SK-N-MC (cell line): ENCODE results near the gene UST.

Source experiments
- DNase-seq: peaks from one replicate; pipeline ENCODE4 v3.0.0-alpha.2; 2011; ENCODE audit warnings: low read depth, low spot score
- H3K27ac ChIP-seq: fragments of 200-600 bp; sonication (generic); 2 replicates; pipeline ENCODE4 v1.5.1; 2016; ENCODE audit warnings: mixed run types
- H3K36me3 ChIP-seq: fragments of 200-600 bp; sonication (generic); 2 replicates; pipeline ENCODE4 v1.6.1; 2017; ENCODE audit warnings: antibody characterized with exemption, low read length, mixed read lengths; ENCODE audit not compliant: insufficient read depth
- H3K4me3 ChIP-seq: fragments of 200-600 bp; sonication (generic); 2 replicates; pipeline ENCODE4 v1.5.1; 2016
- H3K9ac ChIP-seq: fragments of 200-600 bp; sonication (generic); 2 replicates; pipeline ENCODE4 v1.8.0; 2017; ENCODE audit warnings: mixed run types, mixed read lengths; ENCODE audit not compliant: insufficient read length
- H3K9me3 ChIP-seq: fragments of 200-600 bp; sonication (generic); 2 replicates; pipeline ENCODE4 v1.6.1; 2017; ENCODE audit warnings: low read depth, mild to moderate bottlenecking, antibody characterized with exemption, low read length, moderate library complexity, mixed read lengths
- EZH2 ChIP-seq: fragments of 200-600 bp; sonication (generic); IDR thresholded peaks from one replicate; pipeline ENCODE4 v1.6.1; 2017; ENCODE audit warnings: antibody characterized with exemption
- FOXP2 ChIP-seq: optimal IDR thresholded peaks from 2 replicates; pipeline ENCODE3; 2011; ENCODE audit warnings: mild to moderate bottlenecking, moderate library complexity; ENCODE audit not compliant: insufficient read depth; ENCODE audit errors: extremely low read length, control extremely low read depth
- POLR2AphosphoS5 ChIP-seq: IDR thresholded peaks from 2 replicates; pipeline ENCODE4 v1.6.1; 2012; ENCODE audit warnings: mild to moderate bottlenecking, low read depth, low read length, borderline replicate concordance

The UST gene

DNA sequence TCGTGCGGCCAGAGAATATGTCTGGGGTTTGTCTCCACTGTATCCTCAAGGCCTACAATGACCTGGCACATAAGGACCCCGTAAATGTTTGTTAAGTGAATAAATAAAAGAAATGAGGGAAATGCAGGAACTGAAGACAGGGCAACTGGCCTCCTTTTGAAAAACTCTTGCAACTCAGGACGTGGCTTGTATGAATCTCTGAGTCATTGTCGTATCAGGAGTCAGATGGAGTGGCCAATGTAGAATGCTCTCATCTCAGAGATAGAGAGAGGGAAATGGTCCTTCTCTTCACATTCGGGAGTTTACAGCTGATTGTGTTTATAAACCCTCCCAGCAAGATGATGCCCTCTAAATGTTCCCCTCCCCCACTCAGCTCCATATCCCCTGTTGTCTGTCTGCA lies 57.1 kb downstream of the UST start:
- no peak for TF ChIP-seq EZH2
- TF ChIP-seq FOXP2 = no peak
- no peak for TF ChIP-seq POLR2AphosphoS5
- H3K9ac ChIP-seq = no peak overlapping the region
- no peak for DNase-seq
- H3K4me3 ChIP-seq = no peak overlapping the region
- H3K36me3 ChIP-seq = no peaks in the 10 kb centered on the region
- no peak overlapping the region for H3K27ac ChIP-seq
- no peaks in the 10 kb centered on the region for H3K9me3 ChIP-seq

DNA sequence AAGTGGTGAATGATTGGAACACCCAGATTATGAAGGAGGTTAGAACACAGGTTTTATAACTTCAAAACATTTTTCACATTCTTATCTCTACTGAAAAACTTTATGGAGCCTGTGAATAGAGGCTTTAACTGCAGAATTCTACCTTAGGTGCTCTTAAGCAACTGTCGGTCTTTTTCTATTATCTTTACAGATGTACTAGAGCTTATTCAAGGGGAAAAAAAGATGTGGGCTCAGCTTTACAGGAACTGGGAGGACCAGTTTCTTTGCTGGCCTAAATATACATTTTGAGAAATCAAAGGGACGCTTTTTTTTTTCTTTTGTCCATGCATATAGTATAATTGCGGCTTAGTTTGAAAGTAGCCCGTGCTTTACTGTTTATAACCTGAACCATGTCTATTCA lies 58.9 kb downstream of the UST start:
- no peak for TF ChIP-seq POLR2AphosphoS5
- TF ChIP-seq FOXP2 = no peak
- TF ChIP-seq EZH2 = no peak
- DNase-seq = no peak
- Histone ChIP-seq H3K4me3 (peak overlapping the region; percentile 31), H3K9me3 (no peaks in the 10 kb centered on the region), H3K36me3 (no peaks in the 10 kb centered on the region), H3K9ac (peak overlapping the region; percentile 24), H3K27ac (no peak overlapping the region)

DNA sequence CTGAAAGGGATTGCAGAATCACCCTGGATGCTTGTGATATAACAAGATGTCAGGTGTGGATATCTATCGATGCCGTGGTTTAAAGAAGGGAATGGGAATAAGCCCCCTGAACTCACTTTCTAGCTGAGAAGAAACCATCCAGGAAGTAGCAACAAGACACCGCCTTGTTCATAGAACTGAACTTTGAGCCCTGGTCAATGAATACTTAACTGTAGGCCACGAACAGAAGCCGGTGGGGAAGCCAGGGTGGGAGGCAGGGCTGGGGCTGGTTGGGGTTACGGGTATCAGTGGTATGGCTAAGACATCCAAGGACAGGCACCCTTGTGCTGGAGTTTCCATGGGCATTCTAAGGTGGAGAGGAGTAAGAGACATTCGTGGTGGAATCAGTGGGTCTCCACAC lies 61.0 kb downstream of the UST start:
- no peak for TF ChIP-seq FOXP2
- no peak for TF ChIP-seq POLR2AphosphoS5
- no peak for TF ChIP-seq EZH2
- H3K27ac ChIP-seq = no peak overlapping the region
- H3K4me3 ChIP-seq = no peak overlapping the region
- DNase-seq = no peak
- H3K9ac ChIP-seq = no peak overlapping the region
- no peaks in the 10 kb centered on the region for H3K36me3 ChIP-seq
- H3K9me3 ChIP-seq = no peaks in the 10 kb centered on the region

DNA sequence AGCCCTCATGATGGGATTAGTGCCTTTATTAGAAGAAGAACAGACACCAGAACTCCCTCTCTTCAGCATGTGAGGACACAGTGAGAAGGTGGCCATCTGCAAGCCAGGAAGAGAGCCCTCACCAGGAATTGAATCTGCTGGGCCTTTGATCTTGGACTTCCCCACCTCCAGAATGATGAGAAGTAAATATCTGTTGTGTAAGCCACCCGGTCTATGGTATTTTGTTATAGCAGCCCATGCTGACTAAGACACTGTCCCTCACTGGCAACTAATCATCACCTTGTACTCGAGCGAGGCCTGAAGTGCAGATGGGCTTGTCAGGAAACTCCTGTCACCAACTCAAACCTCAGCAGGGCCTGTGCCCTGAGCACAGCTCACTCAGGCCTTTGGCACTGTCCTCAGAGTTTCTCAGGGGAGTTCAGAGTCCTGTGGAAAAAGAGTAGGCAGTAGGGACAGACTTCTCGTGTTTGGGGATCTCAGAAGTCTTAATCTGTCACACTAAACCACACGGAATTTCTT lies 62.0 kb downstream of the UST start:
- H3K9ac ChIP-seq = no peak overlapping the region
- H3K4me3 ChIP-seq = no peak overlapping the region
- H3K9me3 ChIP-seq = no peaks in the 10 kb centered on the region
- TF ChIP-seq FOXP2 (no peak), POLR2AphosphoS5 (no peak), EZH2 (no peak)
- no peak for DNase-seq
- H3K27ac ChIP-seq = no peak overlapping the region
- H3K36me3 ChIP-seq = no peaks in the 10 kb centered on the region

DNA sequence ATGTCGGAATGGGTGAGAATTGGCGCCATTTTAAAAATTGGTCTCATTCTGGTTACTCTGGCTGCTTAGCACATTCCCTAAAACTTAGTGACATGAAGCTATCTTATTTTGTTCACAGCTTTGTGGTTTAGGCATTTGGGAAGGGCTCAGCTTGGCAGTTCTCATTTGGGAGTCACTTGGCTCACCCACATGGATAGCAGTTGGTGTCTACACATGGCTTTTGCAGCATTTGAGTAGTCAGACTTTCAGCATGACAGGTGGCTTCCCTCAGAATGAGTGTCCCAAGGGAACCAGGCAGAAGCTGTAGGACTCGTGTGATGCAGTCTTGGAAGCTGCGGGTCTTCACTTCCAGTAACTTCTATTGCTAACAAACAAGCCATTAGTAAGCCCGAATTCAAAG lies 64.6 kb downstream of the UST start:
- no peak overlapping the region for H3K4me3 ChIP-seq
- TF ChIP-seq FOXP2 (no peak), EZH2 (no peak), POLR2AphosphoS5 (no peak)
- no peak for DNase-seq
- no peaks in the 10 kb centered on the region for H3K36me3 ChIP-seq
- no peaks in the 10 kb centered on the region for H3K9me3 ChIP-seq
- H3K27ac ChIP-seq = no peak overlapping the region
- no peak overlapping the region for H3K9ac ChIP-seq

DNA sequence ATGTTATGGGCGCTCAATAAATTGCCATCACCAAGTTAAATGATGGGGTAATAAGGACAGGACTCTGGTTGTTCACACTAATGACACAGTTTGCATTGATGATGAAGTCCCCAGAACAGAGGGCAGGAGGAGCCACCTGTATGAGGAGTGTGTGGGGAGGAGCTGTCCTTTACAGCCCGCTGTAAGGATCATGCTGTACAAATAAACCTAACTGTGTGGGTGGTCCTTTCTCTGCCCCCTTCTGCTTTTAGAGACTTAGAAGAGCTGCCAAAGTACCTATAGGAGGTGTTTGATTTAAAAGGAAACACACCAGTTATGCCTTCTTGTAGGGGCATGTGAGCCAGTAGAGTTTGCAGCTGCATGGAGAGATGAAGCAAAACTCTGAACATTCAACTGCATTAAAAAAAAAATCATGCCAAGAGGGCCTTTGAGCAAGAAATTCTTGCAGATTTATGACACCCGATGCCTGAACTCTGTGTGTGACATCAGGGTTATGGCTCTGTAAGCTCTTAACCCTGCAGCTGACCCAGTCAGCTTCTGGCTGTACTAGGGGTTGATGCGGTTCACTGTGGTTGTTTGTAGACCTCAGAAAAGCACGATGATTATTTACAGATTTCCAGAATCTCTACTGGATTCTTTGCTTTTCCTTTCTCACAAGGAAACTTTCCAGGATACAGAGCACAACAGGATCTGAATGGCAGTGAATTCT lies 67.4 kb downstream of the UST start:
- no peak for DNase-seq
- no peak overlapping the region for H3K4me3 ChIP-seq
- no peaks in the 10 kb centered on the region for H3K36me3 ChIP-seq
- no peak overlapping the region for H3K9ac ChIP-seq
- H3K27ac ChIP-seq = no peak overlapping the region
- TF ChIP-seq FOXP2 = no peak
- TF ChIP-seq POLR2AphosphoS5 = no peak
- TF ChIP-seq EZH2 = no peak
- H3K9me3 ChIP-seq = no peaks in the 10 kb centered on the region

DNA sequence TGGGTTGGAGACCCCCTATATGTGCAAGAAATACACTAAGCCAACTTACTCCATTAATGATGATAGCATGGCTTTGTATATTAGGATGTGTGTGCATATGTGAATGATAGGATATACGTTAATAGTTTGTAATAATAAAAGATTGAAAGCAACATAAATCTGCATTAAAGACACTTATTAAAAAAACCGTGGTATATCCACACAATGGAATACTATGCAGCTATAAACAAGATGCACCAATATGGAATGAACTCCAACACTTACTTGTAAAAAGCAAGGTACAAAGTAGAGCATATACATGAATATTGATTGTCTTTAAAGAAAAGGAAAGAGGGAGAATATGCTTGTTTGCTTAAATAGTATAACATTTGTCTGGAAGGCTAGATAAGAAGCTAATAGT lies 68.0 kb downstream of the UST start:
- no peak for DNase-seq
- Histone ChIP-seq H3K9ac (no peak overlapping the region), H3K27ac (no peak overlapping the region), H3K9me3 (no peaks in the 10 kb centered on the region), H3K4me3 (no peak overlapping the region), H3K36me3 (no peaks in the 10 kb centered on the region)
- TF ChIP-seq EZH2 (no peak), FOXP2 (no peak), POLR2AphosphoS5 (no peak)

DNA sequence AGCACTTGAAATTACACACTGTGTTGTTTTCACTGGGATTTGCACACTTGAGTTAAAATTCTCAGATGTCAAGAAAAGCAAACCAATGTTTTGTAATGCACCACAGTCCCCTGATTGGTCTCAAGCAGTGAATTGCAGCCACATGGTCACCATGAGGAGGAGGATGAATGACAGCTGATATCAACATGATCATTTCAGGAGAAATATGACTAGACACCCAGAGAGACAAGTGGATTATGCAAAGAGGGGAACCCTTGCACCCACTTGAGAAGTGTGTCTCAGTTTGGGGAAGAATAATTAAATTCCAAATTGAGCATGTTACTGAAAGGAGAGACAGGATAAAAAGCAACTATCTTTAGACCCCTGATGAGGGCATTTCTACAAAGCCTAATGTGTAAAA lies 69.3 kb downstream of the UST start:
- no peak overlapping the region for H3K4me3 ChIP-seq
- H3K27ac ChIP-seq = no peak overlapping the region
- H3K9me3 ChIP-seq = no peaks in the 10 kb centered on the region
- no peak overlapping the region for H3K9ac ChIP-seq
- TF ChIP-seq POLR2AphosphoS5 (no peak), FOXP2 (no peak), EZH2 (no peak)
- DNase-seq = no peak
- no peaks in the 10 kb centered on the region for H3K36me3 ChIP-seq

DNA sequence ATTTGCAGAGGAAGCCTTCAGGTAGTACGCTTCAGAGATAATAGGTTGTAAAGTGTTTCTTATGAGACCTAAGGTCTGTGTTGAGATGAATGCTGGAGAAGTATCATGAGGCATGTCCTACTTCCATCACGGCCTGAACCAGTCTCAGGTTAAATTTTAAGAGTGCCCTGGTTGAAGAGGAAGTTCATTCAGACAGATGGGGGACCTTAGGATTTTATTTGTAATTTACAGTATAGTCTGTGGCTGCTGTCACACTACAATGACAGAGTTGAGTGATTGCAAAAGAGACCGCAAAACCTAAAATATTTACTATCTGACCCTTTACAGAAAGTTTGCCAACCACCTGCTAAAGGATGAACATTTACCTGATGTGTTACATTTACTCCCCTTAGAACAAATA lies 70.9 kb downstream of the UST start:
- DNase-seq = no peak
- H3K9ac ChIP-seq = no peak overlapping the region
- no peaks in the 10 kb centered on the region for H3K36me3 ChIP-seq
- H3K4me3 ChIP-seq = no peak overlapping the region
- no peak overlapping the region for H3K27ac ChIP-seq
- no peak for TF ChIP-seq POLR2AphosphoS5
- no peak for TF ChIP-seq FOXP2
- TF ChIP-seq EZH2 = no peak
- no peaks in the 10 kb centered on the region for H3K9me3 ChIP-seq
